Measurements from ENCODE around the gene ABCC8.

DNA sequence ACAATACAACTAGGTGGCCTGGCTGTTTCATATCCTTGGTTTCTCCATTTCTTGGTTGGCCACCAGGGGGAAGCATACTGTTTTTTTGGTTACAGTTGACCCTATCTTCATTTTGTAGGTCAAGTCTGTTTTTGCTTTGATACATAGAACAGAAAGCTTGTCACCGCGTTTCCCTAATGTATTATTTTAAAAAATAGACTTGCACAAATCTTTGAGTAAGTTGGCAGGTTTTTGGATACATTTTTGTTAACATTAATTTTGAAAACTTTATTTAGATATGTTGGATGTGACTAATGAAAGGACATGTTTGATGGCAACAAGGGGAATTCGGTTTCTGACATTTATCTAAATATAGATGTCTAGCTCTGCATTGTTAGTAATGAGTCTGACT lies 122.0 kb downstream of the ABCC8 start:
- TF ChIP-seq, protein P1, sequence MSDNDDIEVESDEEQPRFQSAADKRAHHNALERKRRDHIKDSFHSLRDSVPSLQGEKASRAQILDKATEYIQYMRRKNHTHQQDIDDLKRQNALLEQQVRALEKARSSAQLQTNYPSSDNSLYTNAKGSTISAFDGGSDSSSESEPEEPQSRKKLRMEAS (CRISPR knock-in tag; IDR thresholded peaks at IDR 0.05), result no peak
- TF ChIP-seq RNF2 (IDR thresholded peaks at IDR 0.05) (no peak), BHLHE40 (IDR thresholded peaks at IDR 0.05; ENCODE audit: low read length) (no peak), GABPA (tag; conservative IDR thresholded peaks at IDR 0.05; ENCODE audit: low read depth) (no peak), TEAD4 (IDR thresholded peaks at IDR 0.05; ENCODE audit: low read length) (peak; percentile 17; the same call in 1 of the 2 replicates), TEAD4 (CRISPR knock-in tag; IDR thresholded peaks at IDR 0.05; ENCODE audit: borderline replicate concordance) (no peak), JUNB (CRISPR knock-in tag; conservative IDR thresholded peaks at IDR 0.05) (no peak), L3MBTL2 (IDR thresholded peaks at IDR 0.05) (no peak), EZH2 (IDR thresholded peaks at IDR 0.05; ENCODE audit: borderline replicate concordance, low read depth, low read length) (no peak), HDAC2 (IDR thresholded peaks at IDR 0.05) (0 out of 2 replicates have a peak, but pooled peaks have one; percentile 14), ETS2 (tag; IDR thresholded peaks at IDR 0.05; ENCODE audit: borderline replicate concordance, poor library complexity, severe bottlenecking) (no peak), HIVEP1 (CRISPR knock-in tag; IDR thresholded peaks at IDR 0.05) (no peak)
- TF ChIP-seq, protein P2, sequence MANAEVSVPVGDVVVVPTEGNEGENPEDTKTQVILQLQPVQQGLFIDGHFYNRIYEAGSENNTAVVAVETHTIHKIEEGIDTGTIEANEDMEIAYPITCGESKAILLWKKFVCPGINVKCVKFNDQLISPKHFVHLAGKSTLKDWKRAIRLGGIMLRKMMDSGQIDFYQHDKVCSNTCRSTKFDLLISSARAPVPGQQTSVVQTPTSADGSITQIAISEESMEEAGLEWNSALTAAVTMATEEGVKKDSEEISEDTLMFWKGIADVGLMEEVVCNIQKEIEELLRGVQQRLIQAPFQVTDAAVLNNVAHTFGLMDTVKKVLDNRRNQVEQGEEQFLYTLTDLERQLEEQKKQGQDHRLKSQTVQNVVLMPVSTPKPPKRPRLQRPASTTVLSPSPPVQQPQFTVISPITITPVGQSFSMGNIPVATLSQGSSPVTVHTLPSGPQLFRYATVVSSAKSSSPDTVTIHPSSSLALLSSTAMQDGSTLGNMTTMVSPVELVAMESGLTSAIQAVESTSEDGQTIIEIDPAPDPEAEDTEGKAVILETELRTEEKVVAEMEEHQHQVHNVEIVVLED (CRISPR knock-in tag; IDR thresholded peaks at IDR 0.05), result no peak
- TF ChIP-seq, protein P3, sequence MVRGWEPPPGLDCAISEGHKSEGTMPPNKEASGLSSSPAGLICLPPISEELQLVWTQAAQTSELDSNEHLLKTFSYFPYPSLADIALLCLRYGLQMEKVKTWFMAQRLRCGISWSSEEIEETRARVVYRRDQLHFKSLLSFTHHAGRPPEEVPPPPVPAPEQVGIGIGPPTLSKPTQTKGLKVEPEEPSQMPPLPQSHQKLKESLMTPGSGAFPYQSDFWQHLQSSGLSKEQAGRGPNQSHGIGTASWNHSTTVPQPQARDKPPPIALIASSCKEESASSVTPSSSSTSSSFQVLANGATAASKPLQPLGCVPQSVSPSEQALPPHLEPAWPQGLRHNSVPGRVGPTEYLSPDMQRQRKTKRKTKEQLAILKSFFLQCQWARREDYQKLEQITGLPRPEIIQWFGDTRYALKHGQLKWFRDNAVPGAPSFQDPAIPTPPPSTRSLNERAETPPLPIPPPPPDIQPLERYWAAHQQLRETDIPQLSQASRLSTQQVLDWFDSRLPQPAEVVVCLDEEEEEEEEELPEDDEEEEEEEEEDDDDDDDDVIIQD (CRISPR knock-in tag; IDR thresholded peaks at IDR 0.05), result no peak
- TF ChIP-seq, protein P4, sequence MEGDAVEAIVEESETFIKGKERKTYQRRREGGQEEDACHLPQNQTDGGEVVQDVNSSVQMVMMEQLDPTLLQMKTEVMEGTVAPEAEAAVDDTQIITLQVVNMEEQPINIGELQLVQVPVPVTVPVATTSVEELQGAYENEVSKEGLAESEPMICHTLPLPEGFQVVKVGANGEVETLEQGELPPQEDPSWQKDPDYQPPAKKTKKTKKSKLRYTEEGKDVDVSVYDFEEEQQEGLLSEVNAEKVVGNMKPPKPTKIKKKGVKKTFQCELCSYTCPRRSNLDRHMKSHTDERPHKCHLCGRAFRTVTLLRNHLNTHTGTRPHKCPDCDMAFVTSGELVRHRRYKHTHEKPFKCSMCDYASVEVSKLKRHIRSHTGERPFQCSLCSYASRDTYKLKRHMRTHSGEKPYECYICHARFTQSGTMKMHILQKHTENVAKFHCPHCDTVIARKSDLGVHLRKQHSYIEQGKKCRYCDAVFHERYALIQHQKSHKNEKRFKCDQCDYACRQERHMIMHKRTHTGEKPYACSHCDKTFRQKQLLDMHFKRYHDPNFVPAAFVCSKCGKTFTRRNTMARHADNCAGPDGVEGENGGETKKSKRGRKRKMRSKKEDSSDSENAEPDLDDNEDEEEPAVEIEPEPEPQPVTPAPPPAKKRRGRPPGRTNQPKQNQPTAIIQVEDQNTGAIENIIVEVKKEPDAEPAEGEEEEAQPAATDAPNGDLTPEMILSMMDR (IDR thresholded peaks at IDR 0.05 in 2 of 3, conservative IDR thresholded peaks at IDR 0.05 in 1 of 3; ENCODE audit: insufficient read depth in 2 of 3, low read depth in 1 of 3, low read length in 3 of 3), result peak; percentile 62 to 81 (median 63); a peak in 5 of 6 replicates
